Stimulated activated CD8-positive, alpha-beta memory T cell treated with anti-CD3 and anti-CD28 coated beads, Interleukin-12 subunit alpha, Interleukin-12 subunit beta, amount 100 ng/mL, for 1 hour (primary cell): ENCODE results near the gene GSG1L2.

ENCODE experiments used
- DNase-seq: peaks from one replicate; pipeline ENCODE4 v3.0.0-alpha.2; 2020; ENCODE audit warnings: low read depth

Gene GSG1L2

DNA sequence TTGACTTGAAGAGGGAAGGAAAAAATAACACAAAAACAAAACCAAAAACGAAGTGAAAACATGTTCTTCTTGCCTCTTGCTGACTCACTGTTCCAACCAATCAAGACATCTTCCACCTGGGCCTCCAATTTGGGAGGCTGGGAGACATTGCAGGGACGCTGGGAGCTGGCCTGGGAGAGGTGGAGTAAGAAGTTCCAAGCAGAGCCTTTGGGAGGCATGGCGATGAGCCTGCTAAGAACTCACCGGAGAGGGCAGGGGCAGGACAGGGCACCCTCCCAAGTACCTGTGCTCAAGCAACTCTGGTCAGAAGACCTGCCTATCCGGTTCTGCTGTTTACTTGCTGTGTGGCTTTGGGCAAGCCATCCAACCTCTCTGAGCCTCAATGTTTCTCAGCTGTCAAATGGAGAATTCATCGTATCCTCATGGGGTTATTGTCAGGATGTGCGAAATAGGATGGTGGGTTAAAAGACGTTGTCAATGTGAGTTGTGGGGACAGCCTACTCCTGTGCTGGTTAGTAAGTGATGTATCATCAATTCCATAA is 3.0 kb upstream of the GSG1L2 start:
- no peak for DNase-seq

DNA sequence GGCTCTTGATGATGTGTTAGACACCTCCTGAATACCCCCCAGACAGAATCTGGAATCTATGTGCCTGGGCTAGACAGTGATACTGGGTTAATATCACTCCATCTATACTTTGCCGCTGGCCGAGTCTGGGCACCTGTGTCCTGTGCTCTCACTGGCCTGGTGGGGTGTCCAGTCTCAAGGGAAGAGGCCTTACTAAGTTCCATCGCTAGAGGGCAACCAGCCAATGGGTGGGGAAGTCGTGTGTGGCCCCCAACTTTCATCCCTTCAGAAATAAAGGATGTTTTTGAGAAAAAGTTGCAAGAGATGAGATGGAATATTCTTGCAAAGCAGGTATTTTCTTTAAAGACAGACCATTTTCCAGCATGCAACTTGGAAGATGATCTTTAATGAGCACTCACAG is 2.2 kb upstream of the GSG1L2 start:
- no peak for DNase-seq

DNA sequence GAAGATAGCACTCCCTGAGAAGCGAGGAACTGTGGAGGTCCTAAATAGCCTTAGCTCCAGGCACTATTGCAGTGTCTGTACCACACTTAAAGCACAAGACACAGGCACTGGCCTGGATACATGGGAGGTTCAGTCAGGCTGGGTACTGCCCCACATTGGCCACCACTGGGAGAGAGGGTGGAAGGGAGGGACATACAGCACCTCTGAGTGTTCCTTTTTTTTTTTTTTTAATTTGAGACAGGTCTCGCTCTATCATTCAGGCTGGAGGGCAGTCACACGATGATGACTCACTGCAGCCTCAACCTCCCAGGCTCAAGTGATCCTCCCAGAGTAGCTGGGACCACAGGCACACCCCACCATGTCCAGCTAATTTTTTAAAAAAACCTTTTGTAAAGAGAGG is 1.4 kb downstream of the GSG1L2 start:
- no peak for DNase-seq

DNA sequence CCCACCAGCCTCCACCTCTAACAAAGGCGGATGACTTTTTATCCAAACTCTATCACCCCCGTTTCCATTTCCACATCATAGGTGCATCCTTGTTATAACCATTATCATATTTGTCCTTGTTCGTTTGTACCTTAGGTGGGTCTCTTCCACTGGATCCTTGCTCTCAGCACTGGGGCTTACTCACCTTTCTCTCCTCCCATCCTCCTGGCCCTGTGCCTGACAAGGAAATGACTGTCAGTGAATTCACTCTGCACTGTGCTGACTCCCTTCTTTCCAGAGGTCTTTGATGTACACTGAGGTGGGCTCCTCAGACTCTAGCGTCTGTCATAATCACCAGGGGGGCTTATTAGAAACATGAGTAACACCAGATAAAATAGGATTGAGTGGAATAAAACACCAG is 3.1 kb downstream of the GSG1L2 start:
- no peak for DNase-seq

DNA sequence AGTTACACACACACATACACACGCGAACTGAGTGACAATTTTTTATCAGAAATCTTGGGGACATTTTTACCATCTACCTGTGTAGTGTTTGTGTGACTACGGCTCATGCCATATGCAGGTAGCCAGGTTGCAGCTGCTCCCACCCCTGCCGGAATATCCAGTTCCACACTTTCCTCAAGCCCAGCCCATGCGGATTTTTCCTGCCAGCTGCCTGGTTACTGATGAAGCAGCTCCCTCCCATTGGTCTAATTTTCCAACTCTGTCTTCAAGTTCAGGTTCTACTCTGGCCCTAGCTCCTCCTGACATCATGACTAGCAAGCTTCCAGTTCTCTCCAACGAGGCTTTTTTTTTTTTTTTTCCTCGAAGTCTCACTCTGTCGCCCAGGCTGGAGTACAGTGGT is 4.8 kb downstream of the GSG1L2 start:
- no peak for DNase-seq

DNA sequence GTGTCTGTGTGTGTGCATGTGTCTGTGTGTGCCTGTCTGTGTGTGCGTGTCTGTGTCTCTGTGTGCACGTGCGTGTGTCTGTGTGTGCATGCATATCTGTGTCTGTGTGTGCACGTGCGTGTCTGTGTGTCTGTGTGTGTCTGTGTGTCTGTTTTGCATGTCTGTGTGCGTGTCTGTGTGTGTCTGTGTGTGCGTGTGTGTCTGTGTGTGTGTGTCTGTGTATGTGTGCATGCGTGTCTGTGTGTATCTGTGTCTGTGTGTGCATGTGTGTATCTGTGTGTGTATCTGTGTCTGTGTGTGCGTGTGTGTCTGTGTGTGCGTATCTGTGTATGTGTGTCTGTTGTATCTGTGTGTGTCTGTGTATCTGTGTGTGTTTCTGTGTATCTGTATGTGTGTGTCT is 5.4 kb downstream of the GSG1L2 start:
- no peak for DNase-seq

DNA sequence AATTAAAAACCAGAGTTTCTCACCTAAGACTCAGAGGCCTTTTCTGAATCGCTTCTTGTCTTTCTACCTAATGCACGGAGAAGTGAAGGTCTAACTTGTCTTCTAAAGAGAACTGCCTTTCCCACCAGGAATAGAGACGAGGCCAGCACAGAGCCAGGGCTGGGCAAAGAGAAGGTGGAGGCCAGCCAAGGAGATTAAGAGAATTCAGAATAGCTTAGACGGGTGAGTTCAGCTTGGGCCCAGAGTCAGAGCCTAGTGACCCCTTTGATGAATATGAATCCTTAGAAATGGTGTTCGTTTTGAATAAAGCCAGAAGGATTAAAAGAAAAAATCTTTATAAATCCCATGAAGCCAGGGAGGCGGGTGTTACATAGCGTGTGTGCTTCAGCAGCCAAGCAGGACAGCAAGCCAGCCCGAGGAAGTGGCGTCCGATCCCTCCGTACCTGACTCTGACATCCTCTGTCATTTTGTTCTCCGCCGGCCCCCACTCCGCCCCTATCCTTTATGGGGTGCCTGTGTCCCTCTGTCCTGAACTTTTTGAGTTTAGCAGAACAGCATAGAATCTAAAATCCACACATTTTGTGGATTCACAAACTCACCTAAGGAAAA is 7.4 kb downstream of the GSG1L2 start:
- no peak for DNase-seq

DNA sequence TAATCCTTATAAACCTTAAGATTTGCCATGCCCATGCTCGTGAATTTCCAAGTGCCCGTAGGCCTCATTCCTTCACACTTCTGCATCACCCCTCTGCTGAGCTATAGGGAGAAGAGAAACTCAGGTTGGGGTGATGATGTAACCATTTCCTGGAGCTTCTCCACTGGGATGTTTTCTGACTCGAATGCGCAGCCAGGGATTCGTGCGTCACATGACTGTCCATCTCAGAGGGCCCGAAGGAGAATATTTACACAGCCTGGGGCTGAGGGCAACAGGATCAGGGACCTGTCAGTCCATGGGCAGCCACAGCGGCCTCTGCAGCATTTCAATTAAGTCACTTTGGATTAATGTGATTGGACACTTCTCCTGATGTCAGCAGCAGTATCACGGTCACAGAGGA is 8.7 kb downstream of the GSG1L2 start:
- DNase-seq, result no peak

DNA sequence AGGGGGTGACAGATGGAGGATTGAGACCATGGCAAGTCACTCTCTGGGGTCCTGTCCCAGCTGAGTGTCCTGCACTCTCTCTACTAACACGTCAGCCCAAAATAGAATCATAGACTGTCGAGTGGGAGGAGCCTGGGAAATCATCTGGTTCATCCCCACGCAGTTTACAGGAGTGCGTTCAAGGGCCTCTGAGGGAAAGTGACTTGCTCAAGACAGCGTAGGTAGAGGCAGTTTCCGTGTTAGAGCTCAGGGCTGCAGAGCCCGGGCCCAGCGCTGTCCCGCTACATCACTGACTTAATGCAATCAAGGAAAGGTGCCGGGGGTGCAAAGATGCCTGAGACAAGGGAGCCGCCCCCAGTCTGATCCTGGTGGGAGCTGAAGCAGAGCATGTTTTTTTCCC is 10.3 kb downstream of the GSG1L2 start:
- no peak for DNase-seq

DNA sequence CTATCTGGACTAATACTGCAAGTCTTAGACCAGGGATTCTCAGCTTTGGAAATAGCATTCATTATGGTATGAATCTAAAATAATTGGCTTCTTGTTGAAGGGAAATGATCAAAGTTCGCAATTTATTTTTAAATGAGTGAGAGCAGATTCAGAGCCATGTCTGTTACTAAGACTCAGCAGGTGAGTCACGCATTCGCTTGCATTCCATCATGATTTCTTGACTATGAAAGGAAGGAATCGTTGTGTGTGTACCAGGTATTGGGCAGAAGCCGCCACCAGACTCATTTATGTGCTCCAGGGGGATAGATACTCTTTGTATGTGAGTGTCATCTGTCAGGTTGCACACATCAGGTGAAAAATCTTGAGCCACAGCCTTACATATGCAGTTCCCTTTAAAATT is 10.8 kb downstream of the GSG1L2 start:
- no peak for DNase-seq

DNA sequence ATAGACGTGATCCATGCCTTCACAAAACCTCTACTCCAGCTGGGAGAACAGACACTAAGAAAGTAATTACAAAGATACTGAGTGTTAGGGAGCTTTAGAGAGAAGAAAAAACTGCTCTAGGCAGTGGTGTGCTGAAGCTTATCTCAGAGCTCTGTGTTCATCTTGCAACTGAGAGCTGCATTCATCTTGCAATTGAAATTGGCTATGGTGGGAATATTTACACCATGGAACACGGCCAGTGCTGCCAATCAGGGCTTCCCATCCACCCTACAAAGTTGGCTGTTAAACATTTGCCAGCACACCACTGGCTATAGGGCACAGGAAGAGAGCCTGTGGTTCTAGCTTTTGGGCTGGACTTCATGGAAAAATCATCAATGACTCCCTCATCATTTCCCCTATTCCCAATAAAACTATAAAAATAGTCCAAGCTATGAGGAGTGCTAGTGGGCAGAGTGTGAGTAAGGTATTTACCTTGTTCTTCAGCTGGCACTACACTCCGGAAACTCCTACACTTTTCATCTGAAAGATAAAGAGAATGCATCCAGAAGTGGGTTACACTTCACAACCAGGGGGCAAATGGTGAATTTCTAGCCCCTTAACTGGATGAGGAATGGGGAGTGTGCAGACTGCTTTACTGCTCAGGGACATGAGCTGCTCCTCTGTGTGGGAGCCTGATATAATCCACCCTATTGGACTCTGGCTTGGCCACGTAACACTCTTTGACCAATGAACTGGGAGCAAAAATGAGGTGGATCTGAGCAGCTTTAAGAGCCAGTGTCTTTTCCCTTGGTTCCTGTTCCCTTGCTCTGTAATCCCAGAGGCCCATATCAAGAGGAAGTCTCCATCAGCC is 11.6 kb downstream of the GSG1L2 start:
- no peak for DNase-seq

DNA sequence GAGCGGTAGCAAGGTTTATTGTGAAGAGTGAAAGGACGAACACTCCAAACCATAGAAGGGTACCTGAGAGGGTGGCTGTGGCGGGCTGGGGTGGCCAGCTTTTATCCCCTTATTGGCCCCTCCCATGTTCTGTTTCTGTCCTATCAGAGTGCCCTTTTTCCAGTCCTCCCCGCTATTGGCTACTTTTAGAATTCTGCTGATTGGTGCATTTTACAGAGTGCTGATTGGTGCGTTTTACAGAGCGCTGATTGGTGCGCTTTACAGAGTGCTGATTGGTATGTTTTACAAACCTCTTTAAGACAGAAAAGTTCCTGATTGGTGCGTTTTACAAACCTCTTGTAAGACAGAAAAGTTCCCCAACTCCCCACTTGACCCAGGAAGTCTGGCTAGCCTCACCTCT is 12.5 kb downstream of the GSG1L2 start:
- DNase-seq, result no peak

DNA sequence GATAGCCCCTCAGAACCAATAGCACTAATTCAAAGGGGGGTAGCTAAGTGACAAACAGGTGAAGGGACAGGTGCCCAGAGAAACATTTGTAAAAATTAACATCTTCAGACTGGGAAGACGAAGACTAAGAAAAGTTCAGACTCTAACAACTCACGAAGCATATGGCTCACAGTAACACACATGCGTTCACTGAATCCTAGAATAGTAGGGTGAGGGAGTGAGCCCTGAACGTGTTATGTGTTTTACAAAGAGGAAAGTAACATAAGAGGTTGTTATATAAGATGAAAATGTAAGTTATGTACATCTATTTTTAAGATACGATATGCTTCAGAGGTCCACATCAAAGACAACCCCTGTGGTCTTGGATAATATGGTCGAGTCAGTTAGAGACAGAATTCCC is 15.2 kb downstream of the GSG1L2 start:
- no peak for DNase-seq

DNA sequence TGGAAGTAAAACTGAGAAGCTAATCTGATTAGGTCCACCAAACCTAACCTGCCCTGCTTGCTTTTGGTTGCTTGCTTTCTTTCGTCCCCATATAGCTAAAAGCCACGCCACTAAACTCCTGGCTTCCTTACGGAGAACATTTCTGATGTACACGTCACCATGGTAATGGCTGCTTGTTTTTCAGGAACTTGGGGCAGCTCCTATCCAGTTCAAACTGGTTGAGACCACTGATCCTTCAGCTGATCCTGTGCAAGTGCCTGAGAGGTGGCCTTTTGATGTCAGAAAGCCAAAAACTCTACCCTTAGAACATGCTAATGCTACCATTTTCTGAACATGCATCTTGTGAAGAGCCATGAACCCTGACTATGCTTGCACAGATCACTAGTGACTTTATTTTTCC is 16.1 kb downstream of the GSG1L2 start:
- no peak for DNase-seq

DNA sequence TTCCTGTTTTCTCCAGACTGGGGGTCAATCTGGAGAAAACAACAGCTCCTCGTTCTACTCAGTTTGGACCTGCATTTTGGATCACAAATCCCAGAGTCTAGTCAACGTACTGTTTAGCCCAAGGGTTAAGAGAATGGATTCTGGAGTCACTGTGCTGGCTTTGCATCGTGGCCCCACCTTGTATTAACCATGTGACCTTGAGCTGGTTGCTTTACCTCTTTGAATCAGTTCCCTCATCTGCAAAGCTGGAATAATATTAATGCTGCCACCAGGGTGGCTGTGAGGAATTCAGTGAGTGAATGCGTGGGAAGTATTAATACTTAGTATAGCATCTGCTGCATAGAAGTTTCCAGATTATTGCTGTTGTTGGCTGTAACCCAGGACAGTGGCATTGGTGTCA is 19.2 kb downstream of the GSG1L2 start:
- DNase-seq, result no peak

DNA sequence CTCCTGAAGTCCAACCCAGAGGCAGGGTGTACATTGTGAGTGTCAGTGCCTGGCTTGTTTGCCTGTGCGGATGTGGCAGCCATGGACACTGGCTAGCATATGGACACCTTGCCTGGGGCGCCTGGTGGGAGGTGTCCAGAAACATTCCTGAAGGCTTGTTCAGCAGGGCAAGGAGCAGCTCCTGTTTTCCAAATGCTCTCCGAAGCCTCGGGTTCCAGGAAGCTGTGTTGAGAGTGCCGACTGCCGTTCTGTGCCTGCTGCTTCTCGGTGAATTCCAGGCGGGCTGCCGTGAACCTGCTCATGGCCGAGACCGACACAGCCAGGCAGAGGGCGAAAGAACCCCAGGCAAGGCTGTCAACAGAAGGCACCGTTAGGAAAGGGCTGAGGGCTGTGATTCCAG is 19.6 kb downstream of the GSG1L2 start:
- DNase-seq, result no peak

DNA sequence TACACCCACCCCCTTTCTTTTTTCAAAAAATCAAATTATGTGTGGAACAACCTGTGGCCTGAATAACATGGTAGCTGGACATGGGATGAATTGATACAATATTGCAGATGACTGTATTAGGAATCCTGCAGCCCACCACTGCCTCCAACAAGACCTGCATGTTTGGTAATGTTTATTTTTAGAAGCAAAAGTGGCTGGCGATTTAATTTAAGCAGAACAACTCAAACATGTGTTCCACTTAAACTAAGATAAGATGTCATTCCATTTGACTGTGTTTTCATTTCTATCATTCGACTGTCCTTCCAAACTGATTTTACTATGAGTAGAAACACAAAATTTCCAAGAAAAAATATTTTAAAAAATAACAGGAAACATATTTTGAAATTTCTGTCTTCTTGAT is 20.4 kb downstream of the GSG1L2 start:
- no peak for DNase-seq

DNA sequence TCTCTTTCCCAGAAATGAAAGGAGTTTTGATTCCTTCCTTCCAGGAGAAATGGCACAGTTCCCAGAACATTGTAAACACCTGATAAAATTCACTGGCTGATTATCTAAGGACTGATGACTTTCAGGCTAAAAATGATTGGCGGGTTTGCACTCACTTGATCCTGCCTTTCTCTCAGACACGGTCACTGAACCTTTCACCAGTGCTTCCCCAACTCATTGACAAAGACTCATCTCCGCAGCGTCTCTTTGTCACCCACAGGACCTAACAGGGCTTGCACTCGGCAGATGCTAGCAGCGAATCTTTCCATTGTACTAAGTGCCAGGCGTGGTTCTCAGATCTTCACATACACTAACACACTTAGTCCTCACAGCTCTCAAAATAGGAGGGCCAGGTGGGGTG is 23.2 kb downstream of the GSG1L2 start:
- DNase-seq, result no peak

DNA sequence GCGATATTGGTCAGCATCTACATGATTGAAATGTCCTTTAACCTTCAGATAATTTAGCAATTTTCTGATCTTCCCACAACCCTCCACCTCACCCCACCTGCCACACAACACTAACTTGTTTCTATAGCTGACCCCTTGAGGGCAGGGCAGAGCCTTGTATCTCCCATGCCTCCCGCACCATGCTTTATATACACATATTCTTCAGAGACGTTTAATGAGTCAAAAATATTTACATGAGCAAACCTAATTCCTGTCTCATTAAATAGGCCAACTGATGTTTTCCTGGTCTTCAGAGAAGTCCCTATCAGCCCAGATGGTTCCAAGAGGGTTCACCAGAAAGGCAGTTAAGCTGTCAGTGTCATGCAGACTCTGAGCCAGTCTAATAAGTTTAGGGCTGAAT is 23.9 kb downstream of the GSG1L2 start:
- no peak for DNase-seq

DNA sequence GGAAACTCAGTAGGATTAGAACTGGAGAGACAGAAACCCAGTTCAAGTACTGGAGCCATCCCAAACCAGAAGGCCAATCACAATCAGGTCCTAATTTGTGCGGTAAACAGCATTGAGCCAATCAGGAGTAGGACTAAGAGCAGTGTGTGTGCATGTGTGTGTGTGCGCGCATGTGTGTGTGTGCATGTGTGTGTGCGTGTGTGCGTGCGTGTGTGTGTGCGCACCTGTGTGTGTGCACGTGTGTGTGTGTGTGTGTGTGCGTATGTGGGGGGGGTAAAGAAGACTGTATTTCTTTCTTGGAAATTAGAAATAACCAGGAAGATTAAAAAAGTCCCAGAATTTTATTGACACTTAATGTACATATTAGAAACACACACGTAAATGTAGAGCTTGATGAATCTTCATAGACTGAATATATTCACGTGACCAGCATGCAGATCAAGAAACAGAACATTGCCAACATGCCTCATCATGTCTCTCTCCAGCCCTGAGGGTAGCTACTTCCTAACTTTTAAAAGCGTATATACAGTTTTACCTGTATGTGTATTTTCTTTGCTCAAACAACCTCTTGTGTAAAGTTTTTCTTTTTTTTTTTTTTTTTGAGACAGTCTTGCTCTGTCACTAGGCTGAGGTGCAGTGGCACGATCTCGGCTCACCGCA is 29.6 kb downstream of the GSG1L2 start:
- no peak for DNase-seq

DNA sequence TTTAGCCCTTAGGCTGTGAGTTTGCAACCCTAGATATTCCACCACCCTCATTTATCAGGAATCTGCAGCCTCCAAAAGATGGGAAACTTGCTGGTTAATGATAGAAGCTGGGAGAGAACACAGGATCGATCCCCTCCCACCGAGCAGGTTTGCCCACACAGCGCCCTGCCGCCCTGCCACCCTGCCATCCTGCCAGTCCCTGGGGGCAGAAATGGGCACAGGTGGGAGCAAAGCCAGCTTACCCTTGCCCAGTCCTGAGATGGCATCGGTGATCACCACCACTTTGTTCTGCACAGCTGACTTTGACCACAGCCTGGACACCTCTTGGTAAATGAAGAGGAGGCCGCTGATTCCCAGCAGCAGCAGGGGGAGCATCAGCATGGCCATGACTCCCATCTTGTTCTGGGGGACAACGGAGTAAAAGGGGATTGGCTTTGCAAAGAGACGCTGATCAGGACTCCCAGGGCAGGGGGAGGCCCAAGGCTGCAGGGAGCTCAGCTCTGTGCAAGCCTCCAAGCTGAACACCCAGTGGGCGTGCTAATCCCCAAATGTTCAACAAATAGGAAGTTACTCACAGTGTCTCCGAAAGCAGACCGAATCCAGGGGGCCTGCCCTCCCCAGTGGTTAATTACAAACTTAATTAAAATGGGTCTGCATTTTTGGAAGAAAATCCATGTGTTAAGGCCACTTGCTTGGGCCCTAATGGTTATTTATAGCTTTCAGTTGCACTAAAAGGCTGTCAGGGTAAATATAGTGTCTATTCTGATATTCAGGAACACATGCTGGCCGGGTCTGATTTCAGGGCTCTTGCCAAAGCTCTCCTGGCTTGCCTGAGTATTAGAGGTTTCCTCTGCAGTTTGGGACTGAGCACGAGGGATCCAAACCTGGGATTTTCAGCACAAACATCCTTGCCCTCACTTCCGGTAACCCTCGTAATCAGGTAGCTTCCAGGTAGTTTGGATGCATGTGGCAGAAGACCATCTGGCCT is 30.7 kb downstream of the GSG1L2 start, which contains the start of gene DHRS7C:
TSS of gene DHRS7C (minus strand) at position 704 of the 988 bp plus-strand sequence. CDS start at position 396, 308 bp downstream.
- DNase-seq, result no peak

DNA sequence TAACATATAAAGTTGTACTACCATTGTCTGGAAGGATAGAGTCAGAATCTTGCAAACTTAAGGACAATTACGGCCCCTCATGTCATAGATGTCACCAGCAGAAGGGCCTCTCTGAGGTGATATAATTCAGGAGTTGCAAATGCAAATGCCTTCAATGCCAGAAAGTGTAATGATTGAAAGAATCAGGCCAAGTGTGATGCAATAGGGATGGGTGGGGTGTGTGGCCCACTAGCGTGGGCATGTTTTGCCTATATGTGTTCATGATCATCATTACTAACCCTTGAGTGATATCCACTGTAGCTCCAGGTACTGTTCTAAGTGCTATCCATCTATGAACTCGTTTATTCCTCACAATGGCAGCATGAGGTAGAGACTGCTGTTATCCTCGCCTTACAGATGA is 31.6 kb downstream of the GSG1L2 start:
- DNase-seq, result no peak
